Endodermal cell (in vitro differentiated cells): ENCODE data around the gene ERO1A. TPM values are rescaled to one million over a fixed set of nuclear protein-coding genes. Genes with fewer than 3 reads are reported as not detected.

Source experiments
- DNase-seq: peaks from one replicate; pipeline ENCODE4 v3.0.0-alpha.2; 2017
- H3K27ac ChIP-seq: 2 replicates; pipeline ENCODE4 v1.5.1; 2013; ENCODE audit warnings: mild to moderate bottlenecking, low read depth, low read length, moderate library complexity
- H3K27me3 ChIP-seq: 2 replicates; pipeline ENCODE4 v1.6.1; 2013; ENCODE audit warnings: mild to moderate bottlenecking, low read length, moderate library complexity; ENCODE audit not compliant: insufficient read depth, control insufficient read depth, poor library complexity, severe bottlenecking
- H3K36me3 ChIP-seq: 2 replicates; pipeline ENCODE4 v1.7.0; 2013; ENCODE audit warnings: mild to moderate bottlenecking, low read length, moderate library complexity; ENCODE audit not compliant: control insufficient read depth, insufficient read depth
- H3K4me1 ChIP-seq: one replicate; pipeline ENCODE4 v1.7.0; 2013; ENCODE audit warnings: low read length; ENCODE audit not compliant: control insufficient read depth, insufficient read depth
- H3K4me3 ChIP-seq: 2 replicates; pipeline ENCODE4 v1.5.1; 2013; ENCODE audit warnings: mild to moderate bottlenecking, low read length, moderate library complexity
- H3K9ac ChIP-seq: 2 replicates; pipeline ENCODE4 v1.6.1; 2013; ENCODE audit warnings: mild to moderate bottlenecking, low read length, moderate library complexity; ENCODE audit not compliant: poor library complexity, severe bottlenecking; ENCODE audit errors: extremely low read depth
- H3K9me3 ChIP-seq: 2 replicates; pipeline ENCODE4 v1.6.1; 2013; ENCODE audit warnings: mild to moderate bottlenecking, low read length, moderate library complexity; ENCODE audit not compliant: control insufficient read depth
- H3K27ac Mint-ChIP-seq: 2 replicates; pipeline ENCODE4 v1.8.0; 2020; ENCODE audit warnings: mixed read lengths
- H3K27me3 Mint-ChIP-seq: 2 replicates; pipeline ENCODE4 v1.8.0; 2021; ENCODE audit warnings: mild to moderate bottlenecking, mixed read lengths; ENCODE audit not compliant: insufficient read depth
- H3K36me3 Mint-ChIP-seq: 2 replicates; pipeline ENCODE4 v1.8.0; 2020; ENCODE audit warnings: low read depth, mixed read lengths
- H3K4me1 Mint-ChIP-seq: 2 replicates; pipeline ENCODE4 v1.8.0; 2020; ENCODE audit warnings: mixed read lengths
- H3K4me3 Mint-ChIP-seq: 2 replicates; pipeline ENCODE4 v1.8.0; 2020; ENCODE audit warnings: mild to moderate bottlenecking, moderate library complexity, mixed read lengths
- H3K9me3 Mint-ChIP-seq: 2 replicates; pipeline ENCODE4 v1.8.0; 2020; ENCODE audit warnings: mild to moderate bottlenecking, mixed read lengths
- CTCF ChIP-seq: fragments of 200-600 bp; sonication (generic); conservative IDR thresholded peaks from 2 replicates; pipeline ENCODE4 v1.5.0; 2021; ENCODE audit warnings: antibody characterized with exemption, mild to moderate bottlenecking
- WGBS, 2 experiments: methylation state at CpG; one replicate each; pipeline versions ENCODE4 v1.1.5 to v1.1.7; 2013; ENCODE audit warnings: missing lambda C conversion rate in 2 of 2, mixed read lengths in 1 of 2; ENCODE audit not compliant: insufficient coverage in 1 of 2, insufficient read length in 1 of 2; 5-methylcytosine and 5-hydroxymethylcytosine counted together
- total RNA-seq, 2 donors: library from RNA; stranded (reverse); fragmentation: NEBNext Ultra II Directional in 1 of 2; extraction: Animal tissue kit (Norgen Biotek cat#: 25700) in 1 of 2; gene quantifications; 2 replicates in 1 of 2; 3 replicates in 1 of 2; pipeline ENCODE4 v1.2.1, GENCODE V29; 2021

Gene ERO1A
- total RNA-seq, 2 donors from 2014 or later = 44.5 to 60.8 TPM

- Histone ChIP-seq H3K9ac (no peak overlapping the region), H3K9me3 (no peaks in the 10 kb centered on the region), H3K4me3 (peak overlapping the region; percentile 70), H3K4me1 (peaks cover 3% of the 10 kb centered on the region), H3K27me3 (no peaks in the 10 kb centered on the region), H3K36me3 (peaks cover 13% of the 10 kb centered on the region), H3K27ac (no peak overlapping the region)
- Mint-ChIP-seq H3K27me3 (no peaks in the 10 kb centered on the region), H3K4me1 (peaks cover 19% of the 10 kb centered on the region), H3K27ac (peak overlapping the region; percentile 49), H3K9me3 (peaks cover 1% of the 10 kb centered on the region), H3K36me3 (peaks cover 19% of the 10 kb centered on the region), H3K4me3 (no peak overlapping the region)
- no CpG with 5 or more reads among the region's 2 CpGs for WGBS, 2 experiments
- TF ChIP-seq CTCF = no peak
- peak; percentile 67 for DNase-seq
These were observed 31.5 kb downstream of the ERO1A start for GRCh38 chr14:52663850-52664249.

GRCh38 chr14:52661314-52661713 lies 34.0 kb downstream of the ERO1A start:
- no peak overlapping the region for H3K9ac ChIP-seq
- Mint-ChIP-seq H3K27me3 (no peaks in the 10 kb centered on the region), H3K4me3 (no peak overlapping the region), H3K9me3 (peaks cover 10% of the 10 kb centered on the region), H3K27ac (no peak overlapping the region), H3K4me1 (peaks cover 19% of the 10 kb centered on the region), H3K36me3 (peaks cover 24% of the 10 kb centered on the region)
- H3K27ac ChIP-seq = no peak overlapping the region
- TF ChIP-seq CTCF = no peak
- H3K27me3 ChIP-seq = no peaks in the 10 kb centered on the region
- no peak for DNase-seq
- H3K36me3 ChIP-seq = peaks cover 21% of the 10 kb centered on the region
- H3K4me1 ChIP-seq = peaks cover 3% of the 10 kb centered on the region
- H3K4me3 ChIP-seq = no peak overlapping the region
- H3K9me3 ChIP-seq = peaks cover 13% of the 10 kb centered on the region
- 100% methylated on average over 1 of the region's 2 CpGs; no CpG with 5 or more reads in 1 of the 2 experiments for WGBS, 2 experiments

GRCh38 chr14:52660832-52661231 lies 34.5 kb downstream of the ERO1A start:
- WGBS, 2 experiments = 88 to 100% methylated on average over 1 of the region's 1 CpG
- DNase-seq = no peak
- H3K4me1 Mint-ChIP-seq = peaks cover 19% of the 10 kb centered on the region
- no peak for TF ChIP-seq CTCF
- no peak overlapping the region for H3K27ac ChIP-seq
- H3K36me3 ChIP-seq = peaks cover 19% of the 10 kb centered on the region
- H3K27me3 Mint-ChIP-seq = no peaks in the 10 kb centered on the region
- no peaks in the 10 kb centered on the region for H3K27me3 ChIP-seq
- no peak overlapping the region for H3K4me3 ChIP-seq
- H3K36me3 Mint-ChIP-seq = peaks cover 23% of the 10 kb centered on the region
- H3K9me3 Mint-ChIP-seq = peaks cover 10% of the 10 kb centered on the region
- H3K4me1 ChIP-seq = peaks cover 3% of the 10 kb centered on the region
- no peak overlapping the region for H3K27ac Mint-ChIP-seq
- peaks cover 13% of the 10 kb centered on the region for H3K9me3 ChIP-seq
- H3K4me3 Mint-ChIP-seq = no peak overlapping the region
- H3K9ac ChIP-seq = no peak overlapping the region
